WI38 (cell line): ENCODE results near the gene LSM12.

Experiments
- H3K4me3 ChIP-seq: 2 replicates; pipeline ENCODE4 v1.5.1; 2011; ENCODE audit warnings: low read depth, mild to moderate bottlenecking, control low read depth, low read length
- CTCF ChIP-seq: IDR thresholded peaks from 2 replicates; pipeline ENCODE4 v1.5.1; 2012; ENCODE audit warnings: low read depth, mild to moderate bottlenecking, control low read depth, low read length

The LSM12 gene

GRCh38 chr17:43995150-43995471 lies 71.4 kb downstream of the LSM12 start:
- no peak for TF ChIP-seq CTCF
- peak overlapping the region; percentile 44; the same call in 1 of the 2 replicates for H3K4me3 ChIP-seq

- H3K4me3 ChIP-seq = peak overlapping the region; percentile 44
Measured at GRCh38 chr17:43994272-43995149, 72.0 kb downstream of the LSM12 start.

GRCh38 chr17:43992641-43993040 lies 73.8 kb downstream of the LSM12 start:
- no peak overlapping the region for H3K4me3 ChIP-seq
- no peak for TF ChIP-seq CTCF

More at GRCh38 chr17:43994272-43995149, 72.0 kb downstream of the LSM12 start:
- peak; percentile 91 for TF ChIP-seq CTCF

GRCh38 chr17:43988301-43988700 lies 78.2 kb downstream of the LSM12 start:
- TF ChIP-seq CTCF = no peak
- H3K4me3 ChIP-seq = no peak overlapping the region

GRCh38 chr17:43987131-43988021 lies 79.1 kb downstream of the LSM12 start:
- no peak for TF ChIP-seq CTCF
- H3K4me3 ChIP-seq = no peak overlapping the region

- TF ChIP-seq CTCF = no peak
- no peak overlapping the region for H3K4me3 ChIP-seq
Measured at GRCh38 chr17:43986225-43986981, 80.1 kb downstream of the LSM12 start.
